Cardiac muscle cell (in vitro differentiated cells and primary cell): ENCODE results near the gene FOXP4. TPM values are rescaled to one million over a fixed set of nuclear protein-coding genes. Genes with fewer than 3 reads are reported as not detected.

Source experiments
- DNase-seq, 2 donors: peaks; one replicate each; pipeline versions ENCODE4 v3.0.0 to v3.0.0-alpha.2; 2010 to 2017; ENCODE audit warnings: low read depth in 1 of 2, low spot score in 1 of 2
- H3K27ac ChIP-seq: fragments of 200-600 bp; sonication (generic); 2 replicates; pipeline ENCODE4 v1.5.1; 2016
- H3K27me3 ChIP-seq: fragments of 200-600 bp; sonication (generic); 2 replicates; pipeline ENCODE4 v1.6.0; 2016; ENCODE audit warnings: control low read depth
- H3K36me3 ChIP-seq: fragments of 200-600 bp; sonication (generic); 2 replicates; pipeline ENCODE4 v1.5.1; 2016; ENCODE audit warnings: control low read depth
- H3K4me1 ChIP-seq: fragments of 200-600 bp; sonication (generic); 2 replicates; pipeline ENCODE4 v1.8.1; 2017; ENCODE audit warnings: low read depth, mild to moderate bottlenecking, mixed run types
- H3K4me3 ChIP-seq: fragments of 200-600 bp; sonication (generic); 2 replicates; pipeline ENCODE4 v1.5.1; 2016; ENCODE audit warnings: mild to moderate bottlenecking
- H3K9me3 ChIP-seq: fragments of 200-600 bp; sonication (generic); 2 replicates; pipeline ENCODE4 v1.5.1; 2017; ENCODE audit warnings: low read depth, mild to moderate bottlenecking, control low read depth
- CTCF ChIP-seq: IDR thresholded peaks from 2 replicates; pipeline ENCODE4 v1.5.1; 2012; ENCODE audit warnings: low read depth, mild to moderate bottlenecking, low read length
- polyA plus RNA-seq: library from polyadenylated mRNA; unstranded; fragments of >200 nt; fragmentation: Nextera tagmentation; extraction: Ambion mirVana; gene quantifications from 2 replicates; pipeline ENCODE4 v1.2.1, GENCODE V29; 2016
- total RNA-seq: library from RNA; depleted of rRNA; stranded (reverse); fragments of >200 nt; gene quantifications from 2 replicates; pipeline ENCODE4 v1.2.3, GENCODE V29; 2016

Gene FOXP4
- total and polyA plus RNA-seq, 2 experiments from 2014 or later: 29.0 to 42.5 TPM

- DNase-seq: peak; percentile 44 to 74
- Histone ChIP-seq H3K27me3 (no peaks in the 10 kb centered on the region), H3K36me3 (peaks cover under 1% of the 10 kb centered on the region), H3K9me3 (no peaks in the 10 kb centered on the region), H3K27ac (no peak overlapping the region), H3K4me1 (peaks cover 24% of the 10 kb centered on the region), H3K4me3 (peak overlapping the region; percentile 29)
- no peak for TF ChIP-seq CTCF
Observed at GRCh38 chr6:41560431-41561192, 14.4 kb downstream of the FOXP4 start.

DNA sequence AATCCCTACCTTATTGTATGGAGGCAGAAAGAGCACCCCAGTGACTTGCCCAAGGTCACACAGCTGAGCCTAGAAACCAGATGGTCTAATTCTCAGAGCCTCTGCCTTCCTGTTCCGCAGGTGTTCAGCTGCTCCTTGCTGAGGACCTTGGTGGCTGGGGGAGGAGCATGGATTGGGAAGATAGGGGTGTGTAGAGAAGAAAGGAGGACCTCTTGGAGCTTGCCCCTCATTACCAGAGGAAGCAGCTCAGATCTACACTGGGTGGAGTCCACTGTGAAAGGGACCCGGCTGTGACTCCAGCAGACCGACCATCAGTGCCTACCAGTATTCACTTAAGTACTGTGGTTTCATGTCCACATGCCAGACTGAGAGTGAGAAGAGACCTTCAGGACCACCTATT, 15.2 kb downstream of the FOXP4 start:
- Histone ChIP-seq H3K36me3 (peaks cover 7% of the 10 kb centered on the region), H3K4me1 (peaks cover 24% of the 10 kb centered on the region), H3K27me3 (no peaks in the 10 kb centered on the region), H3K4me3 (no peak overlapping the region), H3K27ac (no peak overlapping the region), H3K9me3 (no peaks in the 10 kb centered on the region)
- DNase-seq: no peak
- no peak for TF ChIP-seq CTCF

DNA sequence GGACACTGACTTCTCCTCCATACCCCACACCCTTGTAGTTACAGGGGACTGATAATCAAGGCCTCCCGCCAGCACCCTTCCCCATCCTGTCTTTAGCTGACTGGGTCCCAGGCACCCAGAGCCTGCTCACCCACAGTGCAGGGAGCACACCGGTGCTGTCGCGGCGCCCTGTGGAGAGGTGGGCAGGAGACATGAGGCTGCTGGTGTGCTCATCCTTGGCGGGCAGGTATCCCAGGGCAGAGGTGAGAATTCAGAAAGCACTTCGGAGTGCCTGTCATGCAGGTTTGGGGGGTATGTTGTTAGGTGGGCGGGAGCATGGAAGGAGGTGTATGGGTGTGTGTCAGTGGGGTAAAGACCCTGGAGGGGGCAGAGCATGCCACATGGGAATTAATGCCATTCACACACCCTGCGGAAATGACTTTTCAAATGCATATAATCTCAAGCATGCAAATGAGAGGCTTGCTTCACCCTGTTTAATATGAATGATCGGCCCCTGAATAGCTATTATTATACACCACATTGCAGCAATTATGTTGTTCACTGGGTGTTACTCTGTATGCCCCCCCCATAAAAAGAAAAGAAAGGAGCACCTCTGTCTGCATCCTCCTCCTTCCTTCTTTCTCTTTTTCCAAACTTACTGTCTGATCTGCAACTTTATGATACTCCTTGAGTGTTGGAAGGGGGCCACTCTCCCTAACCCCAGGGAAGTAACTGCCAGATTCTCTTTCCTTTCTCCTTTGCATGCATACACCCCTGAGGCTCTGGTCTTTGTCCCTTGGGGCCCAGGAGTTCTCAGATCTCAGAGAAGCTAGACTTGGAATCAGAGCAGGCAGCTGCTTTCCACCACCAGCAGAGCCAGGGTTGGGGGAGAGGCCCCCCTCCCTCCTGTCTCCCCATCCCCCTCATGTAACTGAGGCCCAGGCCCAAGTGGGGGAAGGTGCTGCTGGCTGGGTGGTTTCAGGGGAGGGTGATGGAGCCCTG, 16.0 kb downstream of the FOXP4 start:
- DNase-seq: no peak
- TF ChIP-seq CTCF: no peak
- H3K9me3 ChIP-seq: no peaks in the 10 kb centered on the region
- peaks cover 7% of the 10 kb centered on the region for H3K36me3 ChIP-seq
- no peak overlapping the region for H3K4me3 ChIP-seq
- no peak overlapping the region for H3K27ac ChIP-seq
- no peaks in the 10 kb centered on the region for H3K27me3 ChIP-seq
- H3K4me1 ChIP-seq: peaks cover 24% of the 10 kb centered on the region

- Histone ChIP-seq H3K4me3 (no peak overlapping the region), H3K27ac (no peak overlapping the region), H3K4me1 (peaks cover 25% of the 10 kb centered on the region)
Observed at GRCh38 chr6:41563060-41563776, 17.0 kb downstream of the FOXP4 start.

More at GRCh38 chr6:41563060-41563776, 17.0 kb downstream of the FOXP4 start:
- Histone ChIP-seq H3K36me3 (peaks cover 7% of the 10 kb centered on the region), H3K27me3 (no peaks in the 10 kb centered on the region), H3K9me3 (no peaks in the 10 kb centered on the region)
- TF ChIP-seq CTCF: no peak
- no peak for DNase-seq
